ENCODE measurements around the gene ADAMTS2.

Gene ADAMTS2

DNA sequence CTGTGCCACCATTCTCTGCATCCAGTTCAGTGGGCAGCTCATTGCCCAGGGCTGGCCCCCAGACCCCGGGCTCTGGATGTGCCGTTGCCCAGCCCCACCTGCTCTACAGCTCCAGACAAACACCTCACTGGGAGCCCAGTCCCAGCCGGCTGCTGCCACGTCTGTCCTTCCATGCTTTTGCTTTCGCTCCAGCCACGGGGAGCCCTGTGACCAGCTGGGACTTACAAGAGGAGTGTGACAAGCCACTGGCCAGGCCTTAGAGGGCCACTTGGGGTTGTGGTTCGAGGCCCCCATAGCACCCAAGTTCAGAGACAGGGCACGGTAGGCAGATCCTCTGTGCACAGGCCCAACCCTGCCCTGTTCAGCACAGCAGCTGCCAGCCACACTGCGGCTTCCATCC lies 142.0 kb downstream of the ADAMTS2 start:
- POLR2A ChIA-PET: no interaction called here
- CTCF ChIA-PET: interaction anchor here (1.5 to 4.7 kb wide), 2 partner anchors 10 to 36 kb away, joined by 7 to 15 read pairs; no protein-coding TSS in a partner anchor
- no peak overlapping the region for H3K4me3 ChIP-seq (ENCODE audit: low read depth, low read length)
- TF ChIP-seq CTCF (IDR thresholded peaks at IDR 0.05; ENCODE audit: insufficient read depth, low read length, missing control alignments): no peak
- no peak for DNase-seq (ENCODE audit: low read depth, low spot score)

DNA sequence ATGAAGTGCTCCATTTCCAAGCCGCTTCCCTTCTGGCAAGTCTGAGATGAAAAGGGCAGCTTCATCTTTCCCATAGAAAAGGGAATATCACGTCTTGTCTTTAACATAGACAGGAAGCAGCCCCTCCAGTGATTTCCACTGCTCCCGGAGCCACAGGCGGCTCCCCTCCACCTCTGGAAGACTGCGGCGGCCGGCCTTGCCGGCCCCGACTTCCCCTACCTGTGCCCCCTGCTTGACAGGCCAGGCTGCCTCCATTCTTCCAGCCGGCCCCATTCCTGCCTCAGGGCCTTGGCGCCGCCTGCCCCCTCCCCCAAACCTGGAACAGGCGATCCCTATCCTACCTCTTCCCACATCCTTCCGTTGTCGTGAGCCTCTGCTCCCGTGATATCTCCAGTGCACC lies 143.3 kb downstream of the ADAMTS2 start:
- TF ChIP-seq CTCF (IDR thresholded peaks at IDR 0.05; ENCODE audit: insufficient read depth, low read length, missing control alignments): no peak
- ChIA-PET POLR2A (no interaction called here), CTCF (interaction anchor here (1.5 to 4.7 kb wide), 2 partner anchors 11 to 34 kb away, joined by 7 to 15 read pairs; no protein-coding TSS in a partner anchor)
- DNase-seq (ENCODE audit: low read depth, low spot score): no peak
- H3K4me3 ChIP-seq (ENCODE audit: low read depth, low read length): no peak overlapping the region

- CTCF ChIA-PET: interaction anchor here (0.9 to 4.7 kb wide), 2 partner anchors 14 to 18 kb away, joined by 3 to 15 read pairs; no protein-coding TSS in a partner anchor
- no peak overlapping the region for H3K4me3 ChIP-seq (ENCODE audit: low read depth, low read length)
- no peak for TF ChIP-seq CTCF (IDR thresholded peaks at IDR 0.05; ENCODE audit: insufficient read depth, low read length, missing control alignments)
- no peak for DNase-seq (ENCODE audit: low read depth, low spot score)
- POLR2A ChIA-PET: no interaction called here
Measured at GRCh38 chr5:179199246-179199645, 146.0 kb downstream of the ADAMTS2 start.

GRCh38 chr5:179198825-179199224 lies 146.4 kb downstream of the ADAMTS2 start:
- POLR2A ChIA-PET: no interaction called here

GRCh38 chr5:179196405-179197079 lies 148.7 kb downstream of the ADAMTS2 start:
- CTCF ChIA-PET: interaction anchor here (0.9 to 1.9 kb wide), 3 partner anchors 14 to 29 kb away, joined by 3 to 7 read pairs (median 5); no protein-coding TSS in a partner anchor

More at GRCh38 chr5:179198825-179199224, 146.4 kb downstream of the ADAMTS2 start:
- no peak for DNase-seq (ENCODE audit: low read depth, low spot score)
- no peak overlapping the region for H3K4me3 ChIP-seq (ENCODE audit: low read depth, low read length)
- TF ChIP-seq CTCF (IDR thresholded peaks at IDR 0.05; ENCODE audit: insufficient read depth, low read length, missing control alignments): no peak
- CTCF ChIA-PET: interaction anchor here (0.9 kb wide), 1 partner anchor 17 kb away, joined by 3 read pairs; no protein-coding TSS in a partner anchor

More at GRCh38 chr5:179196405-179197079, 148.7 kb downstream of the ADAMTS2 start:
- H3K4me3 ChIP-seq (ENCODE audit: low read depth, low read length): no peak overlapping the region
- POLR2A ChIA-PET: no interaction called here
- DNase-seq (ENCODE audit: low read depth, low spot score): no peak
- no peak for TF ChIP-seq CTCF (IDR thresholded peaks at IDR 0.05; ENCODE audit: insufficient read depth, low read length, missing control alignments)
